Lower lobe of right lung (tissue), 2 donors: ENCODE results near the gene RACK1. TPM values are rescaled to one million over a fixed set of nuclear protein-coding genes. Genes with fewer than 3 reads are reported as not detected.
A peak's percentile ranks its signal among the peaks of the same experiment; 100 is the strongest.

Experiments
- ATAC-seq, 2 donors: fragments of 200-7000 bp; cut with Tn5 transposase; one replicate each; pipeline ENCODE4 v1.9.1; 2020 to 2022; ENCODE audit warnings: mild to moderate bottlenecking in 2 of 2, moderate library complexity in 2 of 2
- DNase-seq: peaks from one replicate; pipeline ENCODE4 v3.0.0-alpha.2; 2020
- H3K27ac ChIP-seq: fragments of 200-600 bp; one replicate; pipeline ENCODE4 v1.8.0; 2022
- H3K27me3 ChIP-seq: fragments of 200-600 bp; one replicate; pipeline ENCODE4 v1.8.0; 2022; ENCODE audit warnings: low read depth
- H3K36me3 ChIP-seq: fragments of 200-600 bp; one replicate; pipeline ENCODE4 v1.8.0; 2022; ENCODE audit warnings: mild to moderate bottlenecking
- H3K4me1 ChIP-seq: fragments of 200-600 bp; one replicate; pipeline ENCODE4 v1.8.0; 2022
- H3K4me3 ChIP-seq: fragments of 200-600 bp; one replicate; pipeline ENCODE4 v1.8.0; 2022; ENCODE audit warnings: mild to moderate bottlenecking
- H3K9me3 ChIP-seq: fragments of 200-600 bp; one replicate; pipeline ENCODE4 v1.8.0; 2022
- intact Hi-C: fragments of 100-400 bp; cut with DNase I; formaldehyde crosslinking; loops from one replicate; pipeline ENCODE4 v1.11.0; 2022
- total RNA-seq: library from RNA; stranded (reverse); fragmentation: NEBNext Ultra II Directional; extraction: Animal tissue kit (Norgen Biotek cat#: 25700); gene quantifications from one replicate; pipeline ENCODE4 v1.2.1, GENCODE V29; 2021
- TF ChIP-seq, protein P1 (sequence below): fragments of 200-600 bp; IDR thresholded peaks from one replicate; pipeline ENCODE4 v1.8.0; 2022; ENCODE audit warnings: antibody characterized with exemption, mild to moderate bottlenecking
- donor health status: DM: no; HTN: yes; CAD: no; lungs with severe emphysema.

Gene RACK1
- total RNA-seq, 1 donor from 2014 or later = 1,202 TPM

- peak overlapping the region; percentile 71 for H3K27ac ChIP-seq
- peaks cover 28% of the 10 kb centered on the region for H3K4me1 ChIP-seq
- ATAC-seq = no peak
- no peaks in the 10 kb centered on the region for H3K36me3 ChIP-seq
- intact Hi-C loops = no loop called here
- DNase-seq = no peak
- H3K27me3 ChIP-seq = no peaks in the 10 kb centered on the region
- TF ChIP-seq, protein P1, sequence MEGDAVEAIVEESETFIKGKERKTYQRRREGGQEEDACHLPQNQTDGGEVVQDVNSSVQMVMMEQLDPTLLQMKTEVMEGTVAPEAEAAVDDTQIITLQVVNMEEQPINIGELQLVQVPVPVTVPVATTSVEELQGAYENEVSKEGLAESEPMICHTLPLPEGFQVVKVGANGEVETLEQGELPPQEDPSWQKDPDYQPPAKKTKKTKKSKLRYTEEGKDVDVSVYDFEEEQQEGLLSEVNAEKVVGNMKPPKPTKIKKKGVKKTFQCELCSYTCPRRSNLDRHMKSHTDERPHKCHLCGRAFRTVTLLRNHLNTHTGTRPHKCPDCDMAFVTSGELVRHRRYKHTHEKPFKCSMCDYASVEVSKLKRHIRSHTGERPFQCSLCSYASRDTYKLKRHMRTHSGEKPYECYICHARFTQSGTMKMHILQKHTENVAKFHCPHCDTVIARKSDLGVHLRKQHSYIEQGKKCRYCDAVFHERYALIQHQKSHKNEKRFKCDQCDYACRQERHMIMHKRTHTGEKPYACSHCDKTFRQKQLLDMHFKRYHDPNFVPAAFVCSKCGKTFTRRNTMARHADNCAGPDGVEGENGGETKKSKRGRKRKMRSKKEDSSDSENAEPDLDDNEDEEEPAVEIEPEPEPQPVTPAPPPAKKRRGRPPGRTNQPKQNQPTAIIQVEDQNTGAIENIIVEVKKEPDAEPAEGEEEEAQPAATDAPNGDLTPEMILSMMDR = no peak
- H3K4me3 ChIP-seq = peak overlapping the region; percentile 71
- H3K9me3 ChIP-seq = no peaks in the 10 kb centered on the region
Observed at GRCh38 chr5:181207960-181208253, 35.8 kb downstream of the RACK1 start.

- Histone ChIP-seq H3K27me3 (no peaks in the 10 kb centered on the region), H3K4me3 (peak overlapping the region; percentile 71), H3K27ac (peak overlapping the region; percentile 71), H3K4me1 (peaks cover 28% of the 10 kb centered on the region), H3K9me3 (no peaks in the 10 kb centered on the region), H3K36me3 (no peaks in the 10 kb centered on the region)
- ATAC-seq = peak; percentile 57 to 73
- TF ChIP-seq, protein P1 = no peak
- peak; percentile 75 for DNase-seq
- intact Hi-C loops = no loop called here
Observed at GRCh38 chr5:181207214-181207959, 36.3 kb downstream of the RACK1 start.

- H3K4me1 ChIP-seq = peaks cover 28% of the 10 kb centered on the region
- H3K27ac ChIP-seq = peak overlapping the region; percentile 71
- H3K27me3 ChIP-seq = no peaks in the 10 kb centered on the region
- TF ChIP-seq, protein P1 = no peak
- no peaks in the 10 kb centered on the region for H3K36me3 ChIP-seq
- no peaks in the 10 kb centered on the region for H3K9me3 ChIP-seq
- H3K4me3 ChIP-seq = peak overlapping the region; percentile 71
- intact Hi-C loops = no loop called here
- DNase-seq (no peak), ATAC-seq (peak in 1 of 2 donors; percentile 25)
Observed at GRCh38 chr5:181205761-181206649, 37.7 kb downstream of the RACK1 start.

DNA sequence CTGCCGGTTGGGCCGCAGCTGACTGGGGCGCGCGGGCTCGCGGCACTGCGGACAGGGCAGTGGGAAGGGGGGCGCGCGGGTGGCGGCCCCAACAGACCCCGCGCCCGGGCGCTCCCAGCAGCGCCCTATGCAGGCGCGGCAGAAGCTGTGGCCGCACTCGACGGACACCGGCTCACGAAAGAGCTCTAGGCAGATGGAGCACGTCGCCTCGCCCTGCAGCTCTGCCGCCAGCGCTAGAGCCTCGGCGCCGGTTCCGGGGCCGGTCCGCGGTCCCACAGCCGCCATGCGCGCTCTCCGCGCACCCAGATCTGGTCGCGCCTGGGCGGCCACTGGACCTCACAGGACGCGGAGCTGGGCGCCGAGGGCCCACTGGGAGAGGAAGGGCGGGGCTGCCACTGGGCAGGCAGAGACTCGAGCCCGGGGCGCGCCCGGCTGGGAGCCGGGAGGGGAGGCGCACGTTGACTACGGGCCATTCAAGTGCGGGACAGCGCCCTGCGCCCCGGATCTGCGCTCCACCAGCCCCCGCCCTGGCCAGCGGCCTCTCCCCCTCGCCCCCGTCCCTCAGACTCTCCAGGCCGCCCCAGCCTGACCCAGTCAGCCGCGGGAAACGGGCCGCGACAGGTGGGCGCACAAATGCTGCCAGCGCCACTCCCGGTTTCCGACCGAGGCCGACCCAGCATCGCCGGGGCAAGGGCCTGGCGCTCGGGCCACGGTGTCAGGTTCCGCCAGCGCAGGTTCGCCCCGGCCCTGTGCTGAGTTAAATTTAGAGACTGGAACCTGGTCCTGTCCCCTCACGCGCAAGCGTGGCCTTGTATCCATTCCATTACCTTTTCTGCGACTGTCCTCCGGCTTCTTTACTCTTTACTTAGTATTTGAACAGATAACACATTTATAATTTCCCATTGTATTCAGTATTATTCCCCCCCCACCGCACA is 38.6 kb downstream of the RACK1 start, which contains the start of gene TRIM7:
Gene TRIM7, minus strand, starts transcription at position 371 of the 935 bp plus-strand sequence. Its CDS starts 86 bp downstream, at position 285.
- H3K9me3 ChIP-seq = no peaks in the 10 kb centered on the region
- intact Hi-C loops = no loop called here
- H3K4me3 ChIP-seq = peak within 1 kb of the TSS; percentile 71
- TF ChIP-seq, protein P1 = no peak
- DNase-seq (peak; percentile 74), ATAC-seq (peak; percentile 18 to 29)
- peaks cover 28% of the 10 kb centered on the region for H3K4me1 ChIP-seq
- H3K27me3 ChIP-seq = no peaks in the 10 kb centered on the region
- peak within 1 kb of the TSS; percentile 79 for H3K27ac ChIP-seq
- H3K36me3 ChIP-seq = no peaks in the 10 kb centered on the region
